ENCODE results near the gene LONRF3. TPM values are rescaled to one million over a fixed set of nuclear protein-coding genes. Genes with fewer than 3 reads are reported as not detected.

The LONRF3 gene
- total and polyA plus RNA-seq, 2 donors (not counting 1 experiment from before 2014, with no cell fraction given) = 0.07 to 1.2 TPM

DNA sequence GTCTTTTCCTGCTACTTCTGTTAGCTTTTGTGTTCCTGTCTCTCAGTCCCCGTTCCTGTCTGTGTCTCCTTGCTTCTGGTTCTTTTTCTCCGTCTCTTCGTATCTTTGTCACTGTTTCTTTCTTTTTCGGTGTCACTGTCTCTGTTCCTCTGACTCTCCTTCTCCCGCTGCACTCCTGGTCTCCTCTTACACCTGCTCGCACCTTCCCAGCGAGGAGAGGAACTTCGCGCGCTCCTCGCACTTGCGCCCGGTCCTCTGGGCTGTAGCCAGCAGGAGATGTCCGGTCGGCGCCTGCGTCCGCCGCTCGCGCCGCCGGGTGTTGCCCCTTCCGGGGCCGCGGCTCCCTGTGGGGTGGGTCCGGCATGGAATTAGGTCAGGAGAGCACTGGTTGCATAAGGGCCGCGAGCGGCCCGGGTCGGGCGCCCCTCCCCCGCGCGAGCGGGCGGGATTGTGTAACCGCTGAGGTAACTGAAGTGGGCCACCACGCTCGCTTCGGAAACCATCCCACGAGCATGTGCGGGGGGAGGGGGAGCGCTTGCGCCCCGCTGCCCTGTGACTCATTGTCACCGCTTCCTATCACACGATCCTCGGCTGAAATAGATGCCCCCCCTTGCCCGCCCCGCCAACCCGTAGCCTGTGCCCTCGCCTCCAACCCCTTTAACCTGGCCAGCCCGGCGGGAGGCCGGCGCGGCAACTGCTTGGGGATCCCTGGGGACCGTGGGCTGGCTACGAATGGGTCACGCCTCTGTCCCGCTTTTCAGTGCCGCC is 1.6 kb downstream of the LONRF3 start:
- ChIA-PET CTCF (interaction anchor here (1.0 to 1.3 kb wide), 2 partner anchors 128 kb away, joined by 3 to 6 read pairs; no protein-coding TSS in a partner anchor), POLR2A (no interaction called here)
- Mint-ChIP-seq H3K27me3 (peaks cover 14% of the 10 kb centered on the region), H3K4me3 (peak overlapping the region; percentile 94), H3K9me3 (ENCODE audit: insufficient read depth) (no peaks in the 10 kb centered on the region), H3K27ac (peak overlapping the region; percentile 78), H3K4me1 (peaks cover 26% of the 10 kb centered on the region)
- H3K9me3 ChIP-seq (ENCODE audit: control extremely low read depth in 1 of 3, control insufficient read depth in 2 of 3, insufficient read depth in 1 of 3, low read length in 2 of 3) = peaks cover 0 to 3% (median 0%) of the 10 kb centered on the region in 3 donors
- ATAC-seq (ENCODE audit: low read depth) = peak; percentile 59
- H3K36me3 ChIP-seq (replicated peaks in 1 of 2; ENCODE audit: control extremely low read depth in 1 of 2, control insufficient read depth in 1 of 2, extremely low read depth in 1 of 2, insufficient read depth in 2 of 2, low read length in 1 of 2) = no peaks in the 10 kb centered on the region
- no peak overlapping the region for H3K27ac ChIP-seq (ENCODE audit: low read length in 2 of 2)
- peaks cover 0 to 52% (median 15%) of the 10 kb centered on the region in 4 experiments for H3K27me3 ChIP-seq (replicated peaks in 1 of 4; ENCODE audit: control extremely low read depth in 1 of 4, control insufficient read depth in 3 of 4, insufficient read depth in 4 of 4, low read length in 3 of 4)
- peak overlapping the region; percentile 93 for H3K4me2 ChIP-seq (replicated peaks; ENCODE audit: low read depth, low read length, poor library complexity, severe bottlenecking)
- TF ChIP-seq, protein P1, sequence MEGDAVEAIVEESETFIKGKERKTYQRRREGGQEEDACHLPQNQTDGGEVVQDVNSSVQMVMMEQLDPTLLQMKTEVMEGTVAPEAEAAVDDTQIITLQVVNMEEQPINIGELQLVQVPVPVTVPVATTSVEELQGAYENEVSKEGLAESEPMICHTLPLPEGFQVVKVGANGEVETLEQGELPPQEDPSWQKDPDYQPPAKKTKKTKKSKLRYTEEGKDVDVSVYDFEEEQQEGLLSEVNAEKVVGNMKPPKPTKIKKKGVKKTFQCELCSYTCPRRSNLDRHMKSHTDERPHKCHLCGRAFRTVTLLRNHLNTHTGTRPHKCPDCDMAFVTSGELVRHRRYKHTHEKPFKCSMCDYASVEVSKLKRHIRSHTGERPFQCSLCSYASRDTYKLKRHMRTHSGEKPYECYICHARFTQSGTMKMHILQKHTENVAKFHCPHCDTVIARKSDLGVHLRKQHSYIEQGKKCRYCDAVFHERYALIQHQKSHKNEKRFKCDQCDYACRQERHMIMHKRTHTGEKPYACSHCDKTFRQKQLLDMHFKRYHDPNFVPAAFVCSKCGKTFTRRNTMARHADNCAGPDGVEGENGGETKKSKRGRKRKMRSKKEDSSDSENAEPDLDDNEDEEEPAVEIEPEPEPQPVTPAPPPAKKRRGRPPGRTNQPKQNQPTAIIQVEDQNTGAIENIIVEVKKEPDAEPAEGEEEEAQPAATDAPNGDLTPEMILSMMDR (IDR thresholded peaks at IDR 0.05) = no peak
- no peak for TF ChIP-seq EZH2 (IDR thresholded peaks at IDR 0.05; ENCODE audit: borderline replicate concordance, insufficient read depth, low read depth, low read length, poor library complexity, severe bottlenecking)
- peak overlapping the region; percentile 72 for H3K9ac ChIP-seq (ENCODE audit: low read length)
- H3K4me3 ChIP-seq (ENCODE audit: control extremely low read depth in 1 of 5, extremely low read depth in 1 of 5, insufficient read depth in 1 of 5, low read depth in 2 of 5, low read length in 4 of 5) = peak overlapping the region; percentile 29 to 64 (median 51)
- peak; percentile 65 for DNase-seq
- intact Hi-C loops (cut with micrococcal nuclease) = loop anchor here (2.0 kb wide), 2 partner anchors 29 to 39 kb away; no protein-coding TSS in a partner anchor
- H3K79me2 ChIP-seq (ENCODE audit: control insufficient read depth, insufficient read depth, low read length) = no peaks in the 10 kb centered on the region
- under 1% methylated on average over 48 of the region's 64 CpGs for WGBS (ENCODE audit: insufficient coverage)
- H2AFZ ChIP-seq (ENCODE audit: insufficient read depth, low read depth, low read length, poor library complexity, severe bottlenecking) = peak overlapping the region; percentile 73
- peaks cover 19 to 31% of the 10 kb centered on the region in 2 donors for H3K4me1 ChIP-seq (ENCODE audit: control insufficient read depth in 2 of 2, insufficient read depth in 2 of 2, low read length in 2 of 2)
- no peaks in the 10 kb centered on the region for H4K20me1 ChIP-seq (ENCODE audit: control insufficient read depth, insufficient read depth, low read length, poor library complexity, severe bottlenecking)
